Mesothelial cell of epicardium (in vitro differentiated cells): ENCODE data around the gene PLN. TPM values are rescaled to one million over a fixed set of nuclear protein-coding genes. Genes with fewer than 3 reads are reported as not detected.

ENCODE experiments used
- DNase-seq, 2 experiments: peaks; one replicate each; pipeline ENCODE4 v3.0.0; 2021; ENCODE audit warnings: low spot score in 2 of 2; ENCODE audit not compliant: unreplicated experiment in 2 of 2
- H3K27ac Mint-ChIP-seq: 2 replicates; pipeline ENCODE4 v1.8.0; 2021; ENCODE audit warnings: mixed read lengths
- H3K27me3 Mint-ChIP-seq: 2 replicates; pipeline ENCODE4 v1.8.0; 2021; ENCODE audit warnings: low read depth, mixed read lengths
- H3K36me3 Mint-ChIP-seq: 2 replicates; pipeline ENCODE4 v1.8.0; 2021; ENCODE audit warnings: mixed read lengths
- H3K4me1 Mint-ChIP-seq: 2 replicates; pipeline ENCODE4 v1.8.0; 2021; ENCODE audit warnings: mixed read lengths
- H3K4me3 Mint-ChIP-seq: 2 replicates; pipeline ENCODE4 v1.8.0; 2021; ENCODE audit warnings: mild to moderate bottlenecking, moderate library complexity, mixed read lengths
- H3K9me3 Mint-ChIP-seq: 2 replicates; pipeline ENCODE4 v1.8.0; 2021; ENCODE audit warnings: mixed read lengths
- total RNA-seq: library from RNA; stranded (reverse); gene quantifications from 3 replicates; pipeline ENCODE4 v1.2.1, GENCODE V29; 2021
- TF ChIP-seq, protein P1 (sequence below): fragments of 200-600 bp; sonication (generic); IDR thresholded peaks from one replicate; pipeline ENCODE4 v1.5.0; 2021; ENCODE audit warnings: antibody characterized with exemption; ENCODE audit not compliant: unreplicated experiment

PLN gene
- total RNA-seq, 1 donor from 2014 or later, result 0.20 TPM

DNA sequence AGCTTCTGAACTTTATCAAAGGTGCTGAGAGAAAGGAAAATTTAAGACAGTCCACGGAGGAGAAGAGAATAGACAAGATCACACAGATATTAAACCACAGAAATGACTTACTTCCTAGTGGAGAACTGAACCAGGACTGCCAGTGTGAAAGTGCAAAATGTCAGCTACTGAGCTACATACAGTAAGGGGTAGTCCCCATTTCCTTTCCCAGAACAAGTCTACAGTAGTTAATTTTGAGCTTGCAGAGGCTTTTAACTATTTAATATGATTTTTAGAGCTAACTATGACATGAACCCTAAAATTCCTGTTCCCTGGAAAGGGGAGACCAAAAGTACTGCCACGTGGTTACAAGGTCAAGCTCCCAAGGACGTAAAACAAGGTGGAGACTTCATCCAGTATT, 58.2 kb downstream of the PLN start:
- Mint-ChIP-seq H3K4me1 (peaks cover 6% of the 10 kb centered on the region), H3K27me3 (no peaks in the 10 kb centered on the region)
- TF ChIP-seq, protein P1, sequence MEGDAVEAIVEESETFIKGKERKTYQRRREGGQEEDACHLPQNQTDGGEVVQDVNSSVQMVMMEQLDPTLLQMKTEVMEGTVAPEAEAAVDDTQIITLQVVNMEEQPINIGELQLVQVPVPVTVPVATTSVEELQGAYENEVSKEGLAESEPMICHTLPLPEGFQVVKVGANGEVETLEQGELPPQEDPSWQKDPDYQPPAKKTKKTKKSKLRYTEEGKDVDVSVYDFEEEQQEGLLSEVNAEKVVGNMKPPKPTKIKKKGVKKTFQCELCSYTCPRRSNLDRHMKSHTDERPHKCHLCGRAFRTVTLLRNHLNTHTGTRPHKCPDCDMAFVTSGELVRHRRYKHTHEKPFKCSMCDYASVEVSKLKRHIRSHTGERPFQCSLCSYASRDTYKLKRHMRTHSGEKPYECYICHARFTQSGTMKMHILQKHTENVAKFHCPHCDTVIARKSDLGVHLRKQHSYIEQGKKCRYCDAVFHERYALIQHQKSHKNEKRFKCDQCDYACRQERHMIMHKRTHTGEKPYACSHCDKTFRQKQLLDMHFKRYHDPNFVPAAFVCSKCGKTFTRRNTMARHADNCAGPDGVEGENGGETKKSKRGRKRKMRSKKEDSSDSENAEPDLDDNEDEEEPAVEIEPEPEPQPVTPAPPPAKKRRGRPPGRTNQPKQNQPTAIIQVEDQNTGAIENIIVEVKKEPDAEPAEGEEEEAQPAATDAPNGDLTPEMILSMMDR, result no peak

DNA sequence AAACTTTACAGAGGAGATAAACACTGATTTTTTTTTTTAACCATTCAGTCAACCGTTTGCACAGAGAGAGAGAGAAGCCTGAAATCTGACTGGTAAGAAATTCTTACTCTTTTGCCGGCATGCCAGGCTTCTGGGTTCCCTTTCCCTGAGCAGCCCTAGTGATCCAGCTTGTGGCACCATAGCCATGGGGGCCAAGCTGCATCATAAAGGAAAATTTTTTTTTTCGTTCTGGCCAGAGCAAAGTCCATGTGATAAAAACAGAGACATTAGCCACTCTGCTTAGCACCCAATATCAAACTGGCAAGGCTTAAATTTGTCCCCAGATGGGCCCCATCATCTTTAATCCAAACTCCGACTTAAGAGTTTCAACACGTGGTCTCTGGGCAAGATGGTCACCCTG, 58.8 kb downstream of the PLN start:
- Mint-ChIP-seq H3K27me3 (no peaks in the 10 kb centered on the region), H3K36me3 (peaks cover 32% of the 10 kb centered on the region), H3K4me1 (peaks cover 6% of the 10 kb centered on the region), H3K27ac (no peak overlapping the region), H3K9me3 (peaks cover 38% of the 10 kb centered on the region), H3K4me3 (no peak overlapping the region)
- DNase-seq, result no peak
- TF ChIP-seq, protein P1, result no peak

More for the DNA sequence above, 58.2 kb downstream of the PLN start:
- no peak overlapping the region for H3K4me3 Mint-ChIP-seq
- H3K36me3 Mint-ChIP-seq, result peaks cover 30% of the 10 kb centered on the region
- H3K27ac Mint-ChIP-seq, result peak overlapping the region; percentile 16
- DNase-seq, result no peak
- peaks cover 32% of the 10 kb centered on the region for H3K9me3 Mint-ChIP-seq

Other genes with a start within 250 kb of the PLN start
- gene CEP85L, start 103.3 kb downstream of the PLN start, total RNA-seq, result 20.6 to 23.5 TPM (median 23.1 TPM) in 3 replicates